Measurements from ENCODE around the gene FTO. TPM values are rescaled to one million over a fixed set of nuclear protein-coding genes. Genes with fewer than 3 reads are reported as not detected.

Gene FTO
- total and polyA plus RNA-seq, 2 of the 13 experiments (the other 11 are each of a cell fraction or from before 2014, with no cell fraction given) = 41.6 to 55.8 TPM

DNA sequence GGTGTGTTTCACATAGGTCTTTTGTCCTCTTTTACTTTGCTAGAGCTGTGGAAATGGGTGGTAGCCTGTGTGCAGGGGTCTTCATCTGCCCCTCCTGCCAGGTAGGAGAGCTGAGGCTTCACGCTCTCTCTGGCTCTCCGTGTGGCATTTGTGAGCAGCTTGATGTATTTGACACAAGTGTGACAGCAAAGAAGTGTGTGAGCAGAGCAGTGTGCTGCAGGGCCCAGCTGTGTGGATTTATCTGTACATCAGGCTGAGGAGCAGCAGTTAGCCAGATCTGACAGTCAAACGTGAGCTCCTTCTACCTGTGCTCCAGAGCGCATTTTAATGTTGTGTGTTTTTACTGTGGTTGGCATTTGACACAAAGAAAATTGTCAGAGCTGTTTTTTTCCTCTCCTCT, 101.8 kb downstream of the FTO start:
- no peak for FAIRE-seq
- no peaks in the 10 kb centered on the region for H3K9me3 ChIP-seq (ENCODE audit: low read length)
- no peak overlapping the region for H3K9ac ChIP-seq (ENCODE audit: insufficient read depth, low read depth, low read length)
- H2AFZ ChIP-seq (ENCODE audit: low read length) = no peak overlapping the region
- no peaks in the 10 kb centered on the region for H3K27me3 ChIP-seq (ENCODE audit: control insufficient read depth in 1 of 2, insufficient read depth in 2 of 2, low read length in 2 of 2)
- POLR2A ChIA-PET = no interaction called here
- H3K4me1 ChIP-seq (ENCODE audit: insufficient read depth, low read length) = peaks cover 11% of the 10 kb centered on the region
- H3K36me3 ChIP-seq (replicated peaks in 1 of 2; ENCODE audit: control insufficient read depth in 1 of 2, insufficient read depth in 2 of 2, low read length in 2 of 2) = peaks cover 0 to 6% of the 10 kb centered on the region in 2 experiments; a peak in 1 of 5 replicates
- intact Hi-C loops (cut with micrococcal nuclease; ENCODE audit: unreplicated experiment) = no loop called here
- no peak for DNase-seq (ENCODE audit: low spot score)
- ATAC-seq = no peak
- H3K79me2 ChIP-seq (ENCODE audit: insufficient read depth, low read length) = peaks cover 4% of the 10 kb centered on the region
- no peaks in the 10 kb centered on the region for H4K20me1 ChIP-seq (ENCODE audit: insufficient read depth, low read length)
- H3K4me2 ChIP-seq (ENCODE audit: low read depth, low read length) = no peak overlapping the region
- 91% methylated on average over 4 of the region's 4 CpGs for WGBS (ENCODE audit: low lambda C conversion rate)
- BruUV-seq (replicated peaks) = no TSS peak
- H3K4me3 ChIP-seq (replicated peaks in 1 of 3; ENCODE audit: insufficient read depth in 1 of 3, low read depth in 2 of 3, low read length in 3 of 3) = no peak overlapping the region
- in situ Hi-C loops (cut with HindIII; ENCODE audit: extremely low pct_ligation_motif_present, low pct_unique_long_range_greater_than_20kb) = no loop called here
- CTCF ChIA-PET (ENCODE audit: low intra/inter-chr PET ratio, low total read pairs) = no interaction called here
- H3K27ac ChIP-seq (ENCODE audit: extremely low read length, insufficient read depth, low read length) = no peak overlapping the region
- TF ChIP-seq, protein P1, sequence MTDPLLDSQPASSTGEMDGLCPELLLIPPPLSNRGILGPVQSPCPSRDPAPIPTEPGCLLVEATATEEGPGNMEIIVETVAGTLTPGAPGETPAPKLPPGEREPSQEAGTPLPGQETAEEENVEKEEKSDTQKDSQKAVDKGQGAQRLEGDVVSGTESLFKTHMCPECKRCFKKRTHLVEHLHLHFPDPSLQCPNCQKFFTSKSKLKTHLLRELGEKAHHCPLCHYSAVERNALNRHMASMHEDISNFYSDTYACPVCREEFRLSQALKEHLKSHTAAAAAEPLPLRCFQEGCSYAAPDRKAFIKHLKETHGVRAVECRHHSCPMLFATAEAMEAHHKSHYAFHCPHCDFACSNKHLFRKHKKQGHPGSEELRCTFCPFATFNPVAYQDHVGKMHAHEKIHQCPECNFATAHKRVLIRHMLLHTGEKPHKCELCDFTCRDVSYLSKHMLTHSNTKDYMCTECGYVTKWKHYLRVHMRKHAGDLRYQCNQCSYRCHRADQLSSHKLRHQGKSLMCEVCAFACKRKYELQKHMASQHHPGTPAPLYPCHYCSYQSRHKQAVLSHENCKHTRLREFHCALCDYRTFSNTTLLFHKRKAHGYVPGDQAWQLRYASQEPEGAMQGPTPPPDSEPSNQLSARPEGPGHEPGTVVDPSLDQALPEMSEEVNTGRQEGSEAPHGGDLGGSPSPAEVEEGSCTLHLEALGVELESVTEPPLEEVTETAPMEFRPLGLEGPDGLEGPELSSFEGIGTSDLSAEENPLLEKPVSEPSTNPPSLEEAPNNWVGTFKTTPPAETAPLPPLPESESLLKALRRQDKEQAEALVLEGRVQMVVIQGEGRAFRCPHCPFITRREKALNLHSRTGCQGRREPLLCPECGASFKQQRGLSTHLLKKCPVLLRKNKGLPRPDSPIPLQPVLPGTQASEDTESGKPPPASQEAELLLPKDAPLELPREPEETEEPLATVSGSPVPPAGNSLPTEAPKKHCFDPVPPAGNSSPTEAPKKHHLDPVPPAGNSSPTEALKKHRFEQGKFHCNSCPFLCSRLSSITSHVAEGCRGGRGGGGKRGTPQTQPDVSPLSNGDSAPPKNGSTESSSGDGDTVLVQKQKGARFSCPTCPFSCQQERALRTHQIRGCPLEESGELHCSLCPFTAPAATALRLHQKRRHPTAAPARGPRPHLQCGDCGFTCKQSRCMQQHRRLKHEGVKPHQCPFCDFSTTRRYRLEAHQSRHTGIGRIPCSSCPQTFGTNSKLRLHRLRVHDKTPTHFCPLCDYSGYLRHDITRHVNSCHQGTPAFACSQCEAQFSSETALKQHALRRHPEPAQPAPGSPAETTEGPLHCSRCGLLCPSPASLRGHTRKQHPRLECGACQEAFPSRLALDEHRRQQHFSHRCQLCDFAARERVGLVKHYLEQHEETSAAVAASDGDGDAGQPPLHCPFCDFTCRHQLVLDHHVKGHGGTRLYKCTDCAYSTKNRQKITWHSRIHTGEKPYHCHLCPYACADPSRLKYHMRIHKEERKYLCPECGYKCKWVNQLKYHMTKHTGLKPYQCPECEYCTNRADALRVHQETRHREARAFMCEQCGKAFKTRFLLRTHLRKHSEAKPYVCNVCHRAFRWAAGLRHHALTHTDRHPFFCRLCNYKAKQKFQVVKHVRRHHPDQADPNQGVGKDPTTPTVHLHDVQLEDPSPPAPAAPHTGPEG (CRISPR knock-in tag; IDR thresholded peaks at IDR 0.05) = no peak
- TF ChIP-seq, protein P2, sequence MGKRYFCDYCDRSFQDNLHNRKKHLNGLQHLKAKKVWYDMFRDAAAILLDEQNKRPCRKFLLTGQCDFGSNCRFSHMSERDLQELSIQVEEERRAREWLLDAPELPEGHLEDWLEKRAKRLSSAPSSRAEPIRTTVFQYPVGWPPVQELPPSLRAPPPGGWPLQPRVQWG (CRISPR knock-in tag; IDR thresholded peaks at IDR 0.05; ENCODE audit: borderline replicate concordance, low read depth) = no peak
- TF ChIP-seq FOXM1 (CRISPR knock-in tag; IDR thresholded peaks at IDR 0.05) (no peak), ZFP41 (CRISPR knock-in tag; IDR thresholded peaks at IDR 0.05; ENCODE audit: borderline replicate concordance) (no peak), ZSCAN25 (CRISPR knock-in tag; IDR thresholded peaks at IDR 0.05) (no peak), BRF2 (CRISPR knock-in tag; IDR thresholded peaks at IDR 0.05) (no peak), ATF1 (CRISPR knock-in tag; IDR thresholded peaks at IDR 0.05) (no peak), KDM6A (CRISPR knock-in tag; IDR thresholded peaks at IDR 0.05; ENCODE audit: low read depth) (no peak), ZNF891 (CRISPR knock-in tag; IDR thresholded peaks at IDR 0.05) (no peak), DPF2 (CRISPR knock-in tag; IDR thresholded peaks at IDR 0.05; ENCODE audit: borderline replicate concordance, low read depth) (no peak)
- TF ChIP-seq, protein P3, sequence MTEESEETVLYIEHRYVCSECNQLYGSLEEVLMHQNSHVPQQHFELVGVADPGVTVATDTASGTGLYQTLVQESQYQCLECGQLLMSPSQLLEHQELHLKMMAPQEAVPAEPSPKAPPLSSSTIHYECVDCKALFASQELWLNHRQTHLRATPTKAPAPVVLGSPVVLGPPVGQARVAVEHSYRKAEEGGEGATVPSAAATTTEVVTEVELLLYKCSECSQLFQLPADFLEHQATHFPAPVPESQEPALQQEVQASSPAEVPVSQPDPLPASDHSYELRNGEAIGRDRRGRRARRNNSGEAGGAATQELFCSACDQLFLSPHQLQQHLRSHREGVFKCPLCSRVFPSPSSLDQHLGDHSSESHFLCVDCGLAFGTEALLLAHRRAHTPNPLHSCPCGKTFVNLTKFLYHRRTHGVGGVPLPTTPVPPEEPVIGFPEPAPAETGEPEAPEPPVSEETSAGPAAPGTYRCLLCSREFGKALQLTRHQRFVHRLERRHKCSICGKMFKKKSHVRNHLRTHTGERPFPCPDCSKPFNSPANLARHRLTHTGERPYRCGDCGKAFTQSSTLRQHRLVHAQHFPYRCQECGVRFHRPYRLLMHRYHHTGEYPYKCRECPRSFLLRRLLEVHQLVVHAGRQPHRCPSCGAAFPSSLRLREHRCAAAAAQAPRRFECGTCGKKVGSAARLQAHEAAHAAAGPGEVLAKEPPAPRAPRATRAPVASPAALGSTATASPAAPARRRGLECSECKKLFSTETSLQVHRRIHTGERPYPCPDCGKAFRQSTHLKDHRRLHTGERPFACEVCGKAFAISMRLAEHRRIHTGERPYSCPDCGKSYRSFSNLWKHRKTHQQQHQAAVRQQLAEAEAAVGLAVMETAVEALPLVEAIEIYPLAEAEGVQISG (CRISPR knock-in tag; IDR thresholded peaks at IDR 0.05) = no peak
- TF ChIP-seq, protein P4, sequence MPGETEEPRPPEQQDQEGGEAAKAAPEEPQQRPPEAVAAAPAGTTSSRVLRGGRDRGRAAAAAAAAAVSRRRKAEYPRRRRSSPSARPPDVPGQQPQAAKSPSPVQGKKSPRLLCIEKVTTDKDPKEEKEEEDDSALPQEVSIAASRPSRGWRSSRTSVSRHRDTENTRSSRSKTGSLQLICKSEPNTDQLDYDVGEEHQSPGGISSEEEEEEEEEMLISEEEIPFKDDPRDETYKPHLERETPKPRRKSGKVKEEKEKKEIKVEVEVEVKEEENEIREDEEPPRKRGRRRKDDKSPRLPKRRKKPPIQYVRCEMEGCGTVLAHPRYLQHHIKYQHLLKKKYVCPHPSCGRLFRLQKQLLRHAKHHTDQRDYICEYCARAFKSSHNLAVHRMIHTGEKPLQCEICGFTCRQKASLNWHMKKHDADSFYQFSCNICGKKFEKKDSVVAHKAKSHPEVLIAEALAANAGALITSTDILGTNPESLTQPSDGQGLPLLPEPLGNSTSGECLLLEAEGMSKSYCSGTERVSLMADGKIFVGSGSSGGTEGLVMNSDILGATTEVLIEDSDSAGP (CRISPR knock-in tag; IDR thresholded peaks at IDR 0.05; ENCODE audit: borderline replicate concordance) = no peak
